Osteoblast (primary cell): ENCODE measurements around the gene SLC39A2. TPM values are rescaled to one million over a fixed set of nuclear protein-coding genes. Genes with fewer than 3 reads are reported as not detected.

Experiments used
- DNase-seq: peaks from one replicate; pipeline ENCODE4 v3.0.0; 2011; ENCODE audit warnings: low spot score, mixed read lengths; ENCODE audit not compliant: insufficient read length; ENCODE audit errors: missing footprints
- H2AFZ ChIP-seq: 2 replicates; pipeline ENCODE4 v1.6.0; 2011; ENCODE audit warnings: mild to moderate bottlenecking, low read length
- H3K27ac ChIP-seq: 2 replicates; pipeline ENCODE4 v1.5.1; 2011; ENCODE audit warnings: mild to moderate bottlenecking, low read depth, low read length, moderate library complexity
- H3K27me3 ChIP-seq: 2 replicates; pipeline ENCODE4 v1.6.0; 2012; ENCODE audit warnings: mild to moderate bottlenecking, control low read depth, inconsistent platforms, low read length, moderate library complexity; ENCODE audit not compliant: insufficient read depth
- H3K36me3 ChIP-seq: 2 replicates; pipeline ENCODE4 v1.5.1; 2011; ENCODE audit warnings: mild to moderate bottlenecking, low read length, control low read depth, moderate library complexity; ENCODE audit not compliant: insufficient read depth
- H3K4me1 ChIP-seq: 2 replicates; pipeline ENCODE4 v1.5.1; 2011; ENCODE audit warnings: mild to moderate bottlenecking, low read length, control low read depth, moderate library complexity; ENCODE audit not compliant: insufficient read depth
- H3K4me2 ChIP-seq: 2 replicates; pipeline ENCODE4 v1.6.0; 2011; ENCODE audit warnings: mild to moderate bottlenecking, low read length; ENCODE audit not compliant: insufficient read depth
- H3K4me3 ChIP-seq: fragments of 200-600 bp; sonication (generic); 3 replicates; pipeline ENCODE4 v1.5.1; 2012; ENCODE audit warnings: mild to moderate bottlenecking, low read length, inconsistent platforms; ENCODE audit not compliant: insufficient read depth
- H3K79me2 ChIP-seq: 2 replicates; pipeline ENCODE4 v1.6.0; 2012; ENCODE audit warnings: mild to moderate bottlenecking, low read length, control low read depth, inconsistent platforms; ENCODE audit not compliant: insufficient read depth
- H3K9me3 ChIP-seq: 2 replicates; pipeline ENCODE4 v1.5.1; 2011; ENCODE audit warnings: low read depth, low read length, control low read depth
- H4K20me1 ChIP-seq: 2 replicates; pipeline ENCODE4 v1.6.0; 2012; ENCODE audit warnings: mild to moderate bottlenecking, low read length, control low read depth; ENCODE audit not compliant: insufficient read depth
- CTCF ChIP-seq: IDR thresholded peaks from 2 replicates; pipeline ENCODE4 v1.5.1; 2011; ENCODE audit warnings: mild to moderate bottlenecking, low read depth, low read length, moderate library complexity; ENCODE audit errors: extremely low read depth
- total RNA-seq: library from RNA; depleted of rRNA; stranded (reverse); fragments of >200 nt; gene quantifications from 2 replicates; pipeline ENCODE4 v1.2.3, GENCODE V29; 2012

Gene SLC39A2
- total RNA-seq, 1 donor, result 0.72 TPM

GRCh38 chr14:21042918-21043317 is 43.8 kb downstream of the SLC39A2 start:
- DNase-seq, result no peak
- H3K4me1 ChIP-seq, result peaks cover 17% of the 10 kb centered on the region
- no peak overlapping the region for H3K27ac ChIP-seq
- no peak overlapping the region for H3K4me2 ChIP-seq
- H3K9me3 ChIP-seq, result no peaks in the 10 kb centered on the region
- H2AFZ ChIP-seq, result no peak overlapping the region
- H3K79me2 ChIP-seq, result no peaks in the 10 kb centered on the region
- H3K36me3 ChIP-seq, result no peaks in the 10 kb centered on the region
- no peak for TF ChIP-seq CTCF
- no peak overlapping the region for H3K4me3 ChIP-seq
- peaks cover 11% of the 10 kb centered on the region for H3K27me3 ChIP-seq
- no peaks in the 10 kb centered on the region for H4K20me1 ChIP-seq

GRCh38 chr14:21043387-21043973 is 44.4 kb downstream of the SLC39A2 start:
- peaks cover 11% of the 10 kb centered on the region for H3K27me3 ChIP-seq
- H3K27ac ChIP-seq, result no peak overlapping the region
- H3K4me3 ChIP-seq, result no peak overlapping the region
- no peak for DNase-seq
- H4K20me1 ChIP-seq, result no peaks in the 10 kb centered on the region
- H3K79me2 ChIP-seq, result no peaks in the 10 kb centered on the region
- no peak overlapping the region for H3K4me2 ChIP-seq
- H2AFZ ChIP-seq, result no peak overlapping the region
- no peak for TF ChIP-seq CTCF
- peaks cover 17% of the 10 kb centered on the region for H3K4me1 ChIP-seq
- no peaks in the 10 kb centered on the region for H3K9me3 ChIP-seq
- no peaks in the 10 kb centered on the region for H3K36me3 ChIP-seq

GRCh38 chr14:21043974-21044618 is 45.0 kb downstream of the SLC39A2 start:
- Histone ChIP-seq H3K4me2 (no peak overlapping the region), H3K4me1 (peaks cover 18% of the 10 kb centered on the region)

More at GRCh38 chr14:21043974-21044618, 45.0 kb downstream of the SLC39A2 start:
- Histone ChIP-seq H4K20me1 (no peaks in the 10 kb centered on the region), H3K4me3 (no peak overlapping the region), H3K27me3 (peaks cover 11% of the 10 kb centered on the region), H3K79me2 (no peaks in the 10 kb centered on the region), H3K27ac (no peak overlapping the region), H3K9me3 (no peaks in the 10 kb centered on the region), H3K36me3 (no peaks in the 10 kb centered on the region), H2AFZ (no peak overlapping the region)
- TF ChIP-seq CTCF, result no peak
- DNase-seq, result no peak
